ENCODE data around the gene DOCK9. TPM values are rescaled to one million over a fixed set of nuclear protein-coding genes. Genes with fewer than 3 reads are reported as not detected.

Gene DOCK9
- total and polyA plus RNA-seq, 2 experiments from 2014 or later, result 16.4 to 38.9 TPM

- TF ChIP-seq EZH2phosphoT487 (IDR thresholded peaks at IDR 0.05; ENCODE audit: low read depth, severe bottlenecking, unreplicated experiment) (no peak), EZH2 (IDR thresholded peaks at IDR 0.05; ENCODE audit: borderline replicate concordance) (no peak), CTCF (IDR thresholded peaks at IDR 0.05; ENCODE audit: poor library complexity) (no peak)
- H3K27ac ChIP-seq, result no peak overlapping the region
- H2AFZ ChIP-seq, result no peak overlapping the region
- peaks cover 6% of the 10 kb centered on the region for H3K4me1 ChIP-seq (ENCODE audit: insufficient read depth)
- H3K36me3 ChIP-seq (replicated peaks; ENCODE audit: insufficient read depth, low read depth), result no peaks in the 10 kb centered on the region
- no peak overlapping the region for H3K4me3 ChIP-seq
- no peak for DNase-seq (ENCODE audit: low spot score)
- no peaks in the 10 kb centered on the region for H4K20me1 ChIP-seq (ENCODE audit: insufficient read depth, poor library complexity, severe bottlenecking)
- no peaks in the 10 kb centered on the region for H3K9me2 ChIP-seq (replicated peaks; ENCODE audit: insufficient read depth)
- H3K79me2 ChIP-seq, result no peaks in the 10 kb centered on the region
- 62% methylated on average over 3 of the region's 3 CpGs for WGBS (ENCODE audit: low lambda C conversion rate, missing lambda C conversion rate)
- H3K27me3 ChIP-seq, result no peaks in the 10 kb centered on the region
- no peaks in the 10 kb centered on the region for H3K9me3 ChIP-seq (ENCODE audit: low read depth)
- no peak overlapping the region for H3K4me2 ChIP-seq
These were observed 26.1 kb upstream of the DOCK9 start for GRCh38 chr13:99003851-99004471.

GRCh38 chr13:99003186-99003585, 25.3 kb upstream of the DOCK9 start:
- no peaks in the 10 kb centered on the region for H4K20me1 ChIP-seq (ENCODE audit: insufficient read depth, poor library complexity, severe bottlenecking)
- no peak for DNase-seq (ENCODE audit: low spot score)
- no peak overlapping the region for H3K27ac ChIP-seq
- no peaks in the 10 kb centered on the region for H3K9me3 ChIP-seq (ENCODE audit: low read depth)
- no peak overlapping the region for H3K4me2 ChIP-seq
- no peak overlapping the region for H3K4me3 ChIP-seq
- no peak overlapping the region for H2AFZ ChIP-seq
- H3K36me3 ChIP-seq (replicated peaks; ENCODE audit: insufficient read depth, low read depth), result no peaks in the 10 kb centered on the region
- 94% methylated on average over 4 of the region's 4 CpGs for WGBS (ENCODE audit: low lambda C conversion rate, missing lambda C conversion rate)
- peaks cover 6% of the 10 kb centered on the region for H3K4me1 ChIP-seq (ENCODE audit: insufficient read depth)
- no peak for TF ChIP-seq EZH2 (IDR thresholded peaks at IDR 0.05; ENCODE audit: borderline replicate concordance)
- no peak for TF ChIP-seq CTCF (IDR thresholded peaks at IDR 0.05; ENCODE audit: poor library complexity)
- no peak for TF ChIP-seq EZH2phosphoT487 (IDR thresholded peaks at IDR 0.05; ENCODE audit: low read depth, severe bottlenecking, unreplicated experiment)
- H3K27me3 ChIP-seq, result no peaks in the 10 kb centered on the region
- no peaks in the 10 kb centered on the region for H3K79me2 ChIP-seq
- H3K9me2 ChIP-seq (replicated peaks; ENCODE audit: insufficient read depth), result no peaks in the 10 kb centered on the region

GRCh38 chr13:99002172-99002710, 24.4 kb upstream of the DOCK9 start:
- Histone ChIP-seq H2AFZ (no peak overlapping the region), H3K36me3 (replicated peaks; ENCODE audit: insufficient read depth, low read depth) (no peaks in the 10 kb centered on the region), H4K20me1 (ENCODE audit: insufficient read depth, poor library complexity, severe bottlenecking) (no peaks in the 10 kb centered on the region), H3K27me3 (no peaks in the 10 kb centered on the region), H3K9me3 (ENCODE audit: low read depth) (no peaks in the 10 kb centered on the region), H3K9me2 (replicated peaks; ENCODE audit: insufficient read depth) (no peaks in the 10 kb centered on the region), H3K4me2 (no peak overlapping the region), H3K4me3 (no peak overlapping the region), H3K4me1 (ENCODE audit: insufficient read depth) (peaks cover 6% of the 10 kb centered on the region), H3K79me2 (no peaks in the 10 kb centered on the region), H3K27ac (no peak overlapping the region)
- TF ChIP-seq EZH2phosphoT487 (IDR thresholded peaks at IDR 0.05; ENCODE audit: low read depth, severe bottlenecking, unreplicated experiment) (no peak), EZH2 (IDR thresholded peaks at IDR 0.05; ENCODE audit: borderline replicate concordance) (no peak), CTCF (IDR thresholded peaks at IDR 0.05; ENCODE audit: poor library complexity) (no peak)
- no peak for DNase-seq (ENCODE audit: low spot score)
- 65% methylated on average over 5 of the region's 5 CpGs for WGBS (ENCODE audit: low lambda C conversion rate, missing lambda C conversion rate)

Data from hepatocyte (in vitro differentiated cells).